Stimulated activated CD4-positive, alpha-beta T cell treated with anti-CD3 and anti-CD28 coated beads, Interleukin-2, amount 100 ng/mL, for 48 hours (primary cell): ENCODE measurements around the gene PUM2.
A peak's percentile ranks its signal among the peaks of the same experiment; 100 is the strongest.
"Not testable (repeated sequence)": the region's sequence is repeated elsewhere in the genome, so short reads cannot be mapped to it uniquely, and the experiment has no call there.

ENCODE experiments used
- DNase-seq, 2 donors: peaks; one replicate each; pipeline ENCODE4 v3.0.0-alpha.2; 2020

Gene PUM2

DNA sequence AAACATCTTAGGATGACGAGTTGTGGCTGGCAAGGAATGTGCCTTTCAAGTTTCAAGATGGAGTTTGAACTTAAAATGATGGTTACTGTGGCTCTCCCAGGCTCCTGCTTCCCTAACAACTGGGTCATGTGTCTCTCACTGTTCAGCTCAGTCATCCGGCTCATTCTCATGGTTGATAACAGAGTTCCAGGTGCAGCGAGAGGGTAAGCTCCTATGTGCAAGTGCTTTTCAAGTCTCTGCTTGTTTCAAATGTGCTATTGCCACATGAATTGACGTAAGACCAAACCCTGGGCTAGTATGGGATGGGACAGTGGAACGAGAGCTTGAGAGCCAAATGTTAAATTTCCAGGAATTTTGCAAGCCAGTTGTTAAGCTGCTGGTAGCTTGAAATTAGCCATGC is 19.5 kb upstream of the PUM2 start:
- DNase-seq = no peak

GRCh38 chr2:20369366-20369765 is 18.7 kb upstream of the PUM2 start:
- no peak for DNase-seq

DNA sequence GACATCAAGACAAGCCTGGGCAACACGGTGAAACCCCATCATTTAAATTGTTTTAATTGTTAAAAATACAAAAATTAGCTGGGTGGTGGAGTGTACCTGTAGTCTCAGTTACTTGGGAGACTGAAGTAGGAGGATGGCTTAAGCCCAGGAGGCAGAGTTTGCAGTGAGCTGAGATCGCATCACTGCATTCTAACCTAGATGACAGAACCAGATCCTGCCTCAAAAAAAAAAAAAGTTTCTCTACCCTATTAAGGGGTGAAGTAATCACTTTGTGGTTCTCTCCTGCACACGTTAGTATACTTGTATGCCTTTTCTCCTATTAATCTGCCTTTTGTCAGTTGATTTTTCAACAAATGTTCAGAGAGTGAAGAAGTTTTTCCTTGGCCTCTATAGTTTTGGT is 18.1 kb upstream of the PUM2 start:
- DNase-seq = no peak

GRCh38 chr2:20367929-20368328 is 17.3 kb upstream of the PUM2 start:
- DNase-seq = not testable (repeated sequence)

- no peak for DNase-seq
Measured at GRCh38 chr2:20366672-20367116, 16.1 kb upstream of the PUM2 start.

DNA sequence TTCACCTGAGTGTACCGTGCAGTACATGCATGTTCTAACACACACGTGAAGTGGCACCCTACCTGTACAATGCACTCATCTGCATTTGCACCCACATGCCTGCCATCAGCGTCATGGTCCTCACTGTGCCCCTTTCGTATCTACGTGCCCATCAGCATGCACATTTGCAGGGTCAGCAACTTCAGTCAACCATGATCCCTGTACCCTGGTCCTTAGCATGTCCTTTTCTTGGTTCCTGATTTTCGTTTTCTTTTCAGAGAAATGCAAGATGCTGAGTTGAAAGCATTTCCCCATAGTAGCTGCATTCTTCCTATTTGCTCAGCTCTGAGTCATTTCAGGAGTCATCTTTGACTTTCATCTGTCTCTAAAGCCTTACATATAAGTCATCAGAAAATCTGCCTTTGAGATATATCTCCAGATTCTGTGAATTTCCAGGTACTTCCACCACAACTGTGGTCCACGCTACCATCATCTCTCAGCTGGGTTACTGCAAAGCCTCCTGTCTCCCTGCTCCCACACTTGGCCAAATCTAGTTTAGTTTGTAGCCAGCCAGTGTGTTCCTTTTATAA is 14.7 kb upstream of the PUM2 start:
- peak; percentile 35 to 39 for DNase-seq

- DNase-seq = no peak
Measured at GRCh38 chr2:20363578-20363977, 12.9 kb upstream of the PUM2 start.

GRCh38 chr2:20362701-20363435 is 12.2 kb upstream of the PUM2 start:
- no peak for DNase-seq

DNA sequence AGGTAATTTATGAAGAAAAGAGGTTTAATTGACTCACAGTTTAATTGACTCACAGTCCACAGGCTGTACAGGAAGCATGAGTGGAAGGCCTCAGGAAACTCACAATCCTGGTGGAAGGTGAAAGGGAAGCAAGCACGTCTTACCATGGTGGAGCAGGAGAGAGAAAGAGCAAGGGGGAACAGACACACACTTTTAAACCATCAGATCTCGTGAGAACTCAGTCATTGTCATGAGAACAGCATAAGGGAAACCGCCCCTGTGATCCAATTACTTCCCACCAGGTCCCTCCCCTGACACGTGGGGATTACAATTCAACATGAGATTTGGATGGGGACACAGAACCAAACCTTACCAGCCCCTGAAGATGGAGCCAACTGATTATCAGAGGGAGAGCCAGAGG is 11.2 kb upstream of the PUM2 start:
- no peak for DNase-seq

GRCh38 chr2:20359096-20359495 is 8.5 kb upstream of the PUM2 start:
- no peak for DNase-seq

GRCh38 chr2:20357638-20358389 is 7.2 kb upstream of the PUM2 start:
- DNase-seq = no peak

GRCh38 chr2:20356042-20356441 is 5.4 kb upstream of the PUM2 start:
- no peak for DNase-seq

DNA sequence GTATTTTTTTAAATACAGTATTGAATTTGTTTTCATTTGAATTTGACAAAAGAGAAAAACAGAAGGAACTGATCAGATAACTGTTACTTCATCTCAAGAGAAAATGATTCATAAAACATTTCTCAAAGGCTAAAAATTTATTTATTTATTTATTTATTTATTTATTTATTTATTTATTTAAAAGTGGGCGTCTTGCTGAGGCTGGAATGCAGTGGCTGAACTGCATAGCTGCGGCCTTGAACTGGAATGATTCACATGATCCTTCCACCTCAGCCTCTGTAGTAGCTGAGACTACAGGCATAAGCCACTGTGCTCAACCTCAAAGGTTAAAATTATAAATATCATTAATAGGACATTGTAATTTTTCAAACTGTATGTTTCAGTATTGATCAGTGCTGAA is 4.5 kb upstream of the PUM2 start:
- DNase-seq = no peak

DNA sequence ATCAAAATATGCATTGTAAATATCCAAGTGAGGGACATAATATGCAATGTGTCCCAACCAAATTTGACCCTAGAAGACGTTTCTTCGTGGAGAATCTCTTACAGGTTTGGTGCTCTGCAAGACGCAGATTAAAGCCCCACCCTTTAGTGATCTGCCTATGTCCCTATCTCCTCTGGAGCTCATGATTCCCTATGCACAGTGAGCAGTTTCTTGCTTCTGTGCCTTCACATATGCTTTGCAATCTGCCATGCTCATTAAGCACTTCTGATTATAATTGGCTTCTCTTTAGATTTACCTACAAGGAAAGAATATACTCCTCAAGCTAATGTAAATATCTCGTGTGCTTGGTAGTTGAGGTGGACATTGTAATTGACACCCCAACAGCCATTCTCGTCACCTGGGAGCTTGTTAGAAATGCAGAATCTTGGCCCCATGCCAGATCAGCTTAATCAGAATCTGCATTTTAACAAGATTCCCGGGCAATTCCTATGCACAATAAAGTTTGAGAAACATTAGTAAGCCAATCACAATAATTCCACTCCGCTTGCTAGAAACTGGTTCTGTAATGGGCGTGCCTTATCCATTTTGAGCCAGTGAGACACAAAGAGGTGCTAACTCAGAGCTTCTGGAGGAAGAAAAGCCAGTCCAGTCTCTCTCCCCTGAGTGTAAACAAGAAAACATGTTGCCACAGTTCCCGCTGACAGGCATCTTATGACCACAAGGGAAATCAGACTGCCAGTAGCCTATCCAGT is 2.8 kb upstream of the PUM2 start:
- DNase-seq = no peak

- DNase-seq = no peak
Measured at GRCh38 chr2:20352581-20353216, 2.1 kb upstream of the PUM2 start.

GRCh38 chr2:20352230-20352578 is 1.6 kb upstream of the PUM2 start:
- no peak for DNase-seq

DNA sequence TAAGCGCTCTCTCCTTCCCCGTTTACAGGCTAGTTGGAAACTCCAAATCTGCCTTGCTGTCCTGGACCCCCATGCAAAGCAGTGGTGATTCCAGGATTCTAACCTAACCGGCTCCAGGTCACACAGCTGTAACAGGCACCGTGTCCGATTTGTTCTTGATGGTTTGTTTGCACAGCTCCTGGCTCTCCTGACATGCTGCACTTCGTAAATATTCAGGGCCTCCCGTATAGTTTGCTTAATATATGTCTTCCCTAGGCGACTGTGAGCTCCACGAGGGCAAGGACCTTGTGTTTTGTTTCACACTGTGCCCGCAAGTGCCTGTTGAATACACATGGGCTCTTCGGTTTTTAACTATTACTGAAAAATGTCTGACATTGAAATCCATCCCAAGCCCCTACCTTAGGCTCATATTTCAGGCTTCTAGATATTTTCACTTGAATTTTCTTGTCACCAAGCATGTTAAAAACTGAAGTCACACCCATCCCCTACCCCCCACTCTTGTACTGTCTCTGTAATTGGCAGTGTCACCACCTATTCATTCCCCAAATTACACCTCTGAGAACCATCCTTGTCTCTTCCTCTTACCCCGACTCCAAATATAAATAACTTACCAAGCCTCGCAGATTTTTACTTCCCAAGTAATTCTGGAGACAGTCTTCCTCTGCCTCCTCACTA is 1.0 kb upstream of the PUM2 start:
- no peak for DNase-seq

- peak; percentile 54 to 55 for DNase-seq
Measured at GRCh38 chr2:20350041-20350712, 467 bp downstream of the PUM2 start.

GRCh38 chr2:20349513-20349921 is 1.1 kb downstream of the PUM2 start:
- no peak for DNase-seq

- no peak for DNase-seq
Measured at GRCh38 chr2:20348542-20348941, 2.1 kb downstream of the PUM2 start.

DNA sequence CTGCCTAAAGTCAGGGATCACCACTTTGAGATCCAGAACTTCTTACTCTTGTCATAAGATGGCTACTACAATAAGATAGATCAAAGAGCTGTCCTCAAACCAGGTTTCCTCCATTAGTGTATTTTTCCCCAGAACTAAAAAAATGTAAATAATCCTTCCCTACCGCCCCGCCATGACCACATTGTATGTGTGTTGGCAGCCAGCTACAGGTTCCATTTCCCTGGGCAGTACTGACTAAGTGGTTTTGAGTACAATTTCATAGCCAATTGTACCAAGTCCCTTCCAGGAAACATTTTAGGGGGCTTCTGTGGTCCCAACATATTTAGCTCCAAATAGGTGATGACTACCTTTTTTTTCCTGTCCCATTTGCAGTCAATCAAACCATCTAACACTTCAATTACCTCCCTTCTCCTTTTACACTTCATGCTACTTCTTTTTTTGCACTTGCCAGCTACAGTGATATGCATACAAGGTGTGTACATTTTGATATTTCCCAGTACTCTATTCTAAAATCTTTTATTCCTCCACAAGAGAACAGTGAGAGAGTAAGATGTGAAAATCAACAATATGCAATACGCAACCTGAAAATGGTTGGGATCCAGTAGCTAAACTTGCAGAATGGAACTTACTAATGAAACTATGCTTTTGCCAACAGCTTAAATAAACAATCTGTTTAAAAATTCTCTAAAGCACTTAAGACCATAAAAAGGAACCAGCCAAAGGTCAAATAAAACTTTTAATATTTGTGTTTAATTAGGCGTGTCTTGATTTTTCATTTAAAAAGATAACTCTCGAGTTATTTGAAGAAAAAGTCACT is 3.9 kb downstream of the PUM2 start:
- no peak for DNase-seq
